Stomach (tissue), 9 donors: ENCODE measurements around the gene NCKAP5. TPM values are rescaled to one million over a fixed set of nuclear protein-coding genes. Genes with fewer than 3 reads are reported as not detected.

ENCODE experiments used
- DNase-seq, 2 donors: peaks; one replicate each; pipeline versions ENCODE4 v3.0.0 to v3.0.0-alpha.2; 2013 to 2019
- H3K27ac ChIP-seq, 5 donors: fragments of 200-600 bp in 4 of 5; sonication (generic) in 4 of 5; one replicate each; pipeline ENCODE4 v1.5.1; 2013 to 2019; ENCODE audit warnings: mild to moderate bottlenecking in 1 of 5, moderate library complexity in 1 of 5
- H3K27me3 ChIP-seq, 3 donors: fragments of 200-600 bp; sonication (generic); one replicate each; pipeline ENCODE4 v1.5.1; 2017 to 2019; ENCODE audit warnings: mixed run types in 1 of 3
- H3K36me3 ChIP-seq, 4 donors: fragments of 200-600 bp; sonication (generic); 1 replicate in 3 of 4; 2 replicates in 1 of 4; pipeline ENCODE4 v1.5.1; 2016 to 2019
- H3K4me1 ChIP-seq, 4 donors: fragments of 200-600 bp; sonication (generic); one replicate each; pipeline ENCODE4 v1.5.1; 2016 to 2019
- H3K4me3 ChIP-seq, 4 donors: fragments of 200-600 bp; sonication (generic) in 3 of 4; one replicate each; pipeline ENCODE4 v1.5.1; 2016 to 2019; ENCODE audit warnings: mild to moderate bottlenecking in 1 of 4
- H3K9me3 ChIP-seq, 4 donors: fragments of 200-600 bp; sonication (generic); one replicate each; pipeline ENCODE4 v1.5.1; 2016 to 2019
- CTCF ChIP-seq, 7 experiments: fragments of 450-650 bp in 4 of 7; fragments of 200-600 bp in 3 of 7; sonication (generic) in 3 of 7; IDR thresholded peaks; one replicate each; pipeline ENCODE4 v1.5.1; 2016 to 2019; ENCODE audit warnings: antibody characterized with exemption in 7 of 7, control low read depth in 2 of 7, mild to moderate bottlenecking in 1 of 7
- EP300 ChIP-seq: sonication (generic); formaldehyde crosslinking; IDR thresholded peaks from one replicate; pipeline ENCODE4 v1.6.1; 2017; ENCODE audit warnings: antibody characterized with exemption
- POLR2A ChIP-seq, 4 donors: fragments of 450-650 bp; IDR thresholded peaks; one replicate each; pipeline ENCODE4 v1.6.1; 2016; ENCODE audit warnings: antibody characterized with exemption in 4 of 4, control low read depth in 2 of 4, mild to moderate bottlenecking in 1 of 4, moderate library complexity in 1 of 4
- POLR2AphosphoS5 ChIP-seq, 3 donors: sonication (generic); formaldehyde crosslinking; IDR thresholded peaks; one replicate each; pipeline ENCODE4 v1.6.1; 2016; ENCODE audit warnings: antibody characterized with exemption in 3 of 3
- WGBS, 5 donors: extraction: QIAGEN DNeasy Blood & Tissue Kit in 3 of 5; methylation state at CpG; one replicate each; pipeline versions ENCODE4 v1.1.5 to v1.1.7; 2013 to 2018; 5-methylcytosine and 5-hydroxymethylcytosine counted together
- intact Hi-C: fragments of 100-400 bp; cut with DNase I; formaldehyde crosslinking; loops from one replicate; pipeline ENCODE4 v1.15.1; 2023; ENCODE audit warnings: low total_unique reads
- polyA plus RNA-seq, 3 donors: library from polyadenylated mRNA; stranded (reverse); fragments of 200-250 nt; gene quantifications; one replicate each; pipeline ENCODE4 v1.2.3, GENCODE V29; 2013
- total RNA-seq, 5 donors: library from RNA; depleted of rRNA; stranded (reverse); fragments of >200 nt; gene quantifications; one replicate each; pipeline versions ENCODE4 v1.1.0 to v1.2.3, GENCODE V29; 2014 to 2016
- donor health status: healthy with polysubstance abuse.
- donor health status: Bipolar disorder and iron deficiency.
- donor health status: healthy.

NCKAP5 gene
- total and polyA plus RNA-seq, 8 donors, result 0.58 to 8.0 (median 1.6) TPM; not detected in 1

GRCh38 chr2:133240491-133241223 lies 327.6 kb downstream of the NCKAP5 start:
- Histone ChIP-seq H3K9me3 (no peaks in the 10 kb centered on the region), H3K4me3 (no peak overlapping the region), H3K36me3 (no peaks in the 10 kb centered on the region), H3K4me1 (no peaks in the 10 kb centered on the region), H3K27ac (peak overlapping the region in 4 of 5 donors; percentile 25 to 45 (median 35)), H3K27me3 (no peaks in the 10 kb centered on the region)
- no peak for TF ChIP-seq CTCF (IDR thresholded peaks at IDR 0.05)
- no peak for TF ChIP-seq POLR2AphosphoS5 (IDR thresholded peaks at IDR 0.05)
- TF ChIP-seq EP300, result no peak
- no peak for TF ChIP-seq POLR2A (IDR thresholded peaks at IDR 0.05)
- intact Hi-C loops, result no loop called here
- no peak for DNase-seq
- whole genome bisulfite sequencing, 5 donors, result 60 to 74% (median 68%) methylated on average over 5 of the region's 5 CpGs

GRCh38 chr2:133235968-133236367 lies 332.3 kb downstream of the NCKAP5 start:
- TF ChIP-seq CTCF (IDR thresholded peaks at IDR 0.05), result no peak
- H3K4me1 ChIP-seq, result no peaks in the 10 kb centered on the region
- 71 to 81% (median 74%) methylated on average over 1 of the region's 1 CpG for WGBS, 5 donors
- no peak overlapping the region for H3K27ac ChIP-seq
- no peaks in the 10 kb centered on the region for H3K9me3 ChIP-seq
- no peaks in the 10 kb centered on the region for H3K36me3 ChIP-seq
- DNase-seq, result no peak
- no peaks in the 10 kb centered on the region for H3K27me3 ChIP-seq
- intact Hi-C loops, result no loop called here
- no peak overlapping the region for H3K4me3 ChIP-seq

GRCh38 chr2:133232556-133232955 lies 335.7 kb downstream of the NCKAP5 start:
- no peak for DNase-seq
- no peaks in the 10 kb centered on the region for H3K9me3 ChIP-seq
- 20 to 47% (median 30%) methylated on average over 1 of the region's 1 CpG for WGBS, 5 donors
- TF ChIP-seq EP300 (no peak), POLR2AphosphoS5 (IDR thresholded peaks at IDR 0.05) (no peak), POLR2A (IDR thresholded peaks at IDR 0.05) (no peak), CTCF (IDR thresholded peaks at IDR 0.05) (no peak)
- no peaks in the 10 kb centered on the region for H3K4me1 ChIP-seq
- H3K4me3 ChIP-seq, result no peak overlapping the region
- intact Hi-C loops, result no loop called here
- no peaks in the 10 kb centered on the region for H3K27me3 ChIP-seq
- H3K36me3 ChIP-seq, result no peaks in the 10 kb centered on the region
- H3K27ac ChIP-seq, result no peak overlapping the region

- H3K27me3 ChIP-seq, result no peaks in the 10 kb centered on the region
- no peaks in the 10 kb centered on the region for H3K4me1 ChIP-seq
- no peaks in the 10 kb centered on the region for H3K9me3 ChIP-seq
- H3K4me3 ChIP-seq, result no peak overlapping the region
- intact Hi-C loops, result no loop called here
- H3K36me3 ChIP-seq, result no peaks in the 10 kb centered on the region
- H3K27ac ChIP-seq, result no peak overlapping the region
- WGBS, 5 donors, result 42 to 77% (median 56%) methylated on average over 1 of the region's 1 CpG
- no peak for TF ChIP-seq CTCF (IDR thresholded peaks at IDR 0.05)
- no peak for TF ChIP-seq POLR2AphosphoS5 (IDR thresholded peaks at IDR 0.05)
- no peak for TF ChIP-seq EP300
- no peak for TF ChIP-seq POLR2A (IDR thresholded peaks at IDR 0.05)
- no peak for DNase-seq
Measured at GRCh38 chr2:133231264-133231663, 337.0 kb downstream of the NCKAP5 start.
